Neural cell (in vitro differentiated cells): ENCODE results near the gene AHI1. TPM values are rescaled to one million over a fixed set of nuclear protein-coding genes. Genes with fewer than 3 reads are reported as not detected.

ENCODE experiments used
- H2AFZ ChIP-seq: fragments of 200-600, 300-800 bp; sonication (generic), shearing (Covaris generic); 2 replicates; pipeline ENCODE4 v1.6.0; 2014; ENCODE audit warnings: low read depth, mild to moderate bottlenecking, antibody characterized with exemption, low read length, moderate library complexity
- H3F3A ChIP-seq: fragments of 200-600 bp; shearing (Covaris generic); 2 replicates; pipeline ENCODE4 v1.6.1; 2016; ENCODE audit warnings: mild to moderate bottlenecking, moderate library complexity, mixed read lengths, antibody characterized with exemption, low read length; ENCODE audit not compliant: insufficient read depth, poor library complexity, severe bottlenecking
- H3K27ac ChIP-seq: fragments of 200-600, 300-800 bp; sonication (generic), shearing (Covaris generic); 2 replicates; pipeline ENCODE4 v1.5.1; 2014; ENCODE audit warnings: mild to moderate bottlenecking, low read length, moderate library complexity
- H3K27me3 ChIP-seq: fragments of 300-800, 200-600 bp; sonication (generic), shearing (Covaris generic); 2 replicates; pipeline ENCODE4 v1.6.0; 2014; ENCODE audit warnings: mild to moderate bottlenecking, low read depth, low read length, moderate library complexity; ENCODE audit not compliant: insufficient read depth
- H3K36me3 ChIP-seq: fragments of 300-800, 200-600 bp; sonication (generic), shearing (Covaris generic); 2 replicates; pipeline ENCODE4 v1.5.1; 2014; ENCODE audit warnings: mild to moderate bottlenecking, antibody characterized with exemption, low read length, moderate library complexity; ENCODE audit not compliant: insufficient read depth
- H3K4me2 ChIP-seq: fragments of 300-800, 200-600 bp; sonication (generic), shearing (Covaris generic); 2 replicates; pipeline ENCODE4 v1.6.0; 2014; ENCODE audit warnings: mild to moderate bottlenecking, low read length
- H3K4me3 ChIP-seq: fragments of 300-800, 200-600 bp; sonication (generic), shearing (Covaris generic); 2 replicates; pipeline ENCODE4 v1.5.1; 2014; ENCODE audit warnings: mild to moderate bottlenecking, low read length, moderate library complexity
- H3K79me2 ChIP-seq: fragments of 200-600 bp; shearing (Covaris generic); replicated peaks from 2 replicates; pipeline ENCODE4 v1.6.0; 2014; ENCODE audit warnings: mild to moderate bottlenecking, low read length, moderate library complexity; ENCODE audit not compliant: insufficient read depth
- H3K9ac ChIP-seq: fragments of 300-800, 200-600 bp; sonication (generic), shearing (Covaris generic); 2 replicates; pipeline ENCODE4 v1.6.1; 2016; ENCODE audit warnings: mild to moderate bottlenecking, low read length, mixed read lengths
- H3K9me2 ChIP-seq: fragments of 200-600 bp; shearing (Covaris generic); 2 replicates; pipeline ENCODE4 v1.6.1; 2016; ENCODE audit warnings: mild to moderate bottlenecking, low read length, mixed read lengths; ENCODE audit not compliant: insufficient read depth
- H3K9me3 ChIP-seq: fragments of 200-600, 300-800 bp; sonication (generic), shearing (Covaris generic); 2 replicates; pipeline ENCODE4 v1.6.1; 2016; ENCODE audit warnings: mild to moderate bottlenecking, mixed run types, low read length, moderate library complexity, mixed read lengths
- H4K20me1 ChIP-seq: fragments of 200-600 bp; shearing (Covaris generic); 2 replicates; pipeline ENCODE4 v1.6.1; 2016; ENCODE audit warnings: mild to moderate bottlenecking, mixed run types; ENCODE audit not compliant: insufficient read depth
- CTCF ChIP-seq: fragments of 450-650 bp; IDR thresholded peaks from 2 replicates; pipeline ENCODE4 v1.5.1; 2014; ENCODE audit warnings: antibody characterized with exemption, mild to moderate bottlenecking, moderate library complexity; ENCODE audit not compliant: poor library complexity, severe bottlenecking
- EP300 ChIP-seq: fragments of 450-650 bp; conservative IDR thresholded peaks from 2 replicates; pipeline ENCODE4 v1.6.1; 2014; ENCODE audit warnings: antibody characterized with exemption, mild to moderate bottlenecking, moderate library complexity; ENCODE audit not compliant: poor library complexity, severe bottlenecking
- EZH2 ChIP-seq: fragments of 200-600, 300-800 bp; shearing (Covaris generic), sonication (generic); IDR thresholded peaks from 2 replicates; pipeline ENCODE4 v1.6.1; 2014; ENCODE audit warnings: antibody characterized with exemption, low read length, borderline replicate concordance, mild to moderate bottlenecking; ENCODE audit not compliant: insufficient read depth, poor library complexity, severe bottlenecking
- MXI1 ChIP-seq: fragments of 450-650 bp; conservative IDR thresholded peaks from 2 replicates; pipeline ENCODE4 v1.6.1; 2014; ENCODE audit warnings: antibody characterized with exemption, mild to moderate bottlenecking; ENCODE audit not compliant: poor library complexity, severe bottlenecking
- POLR2AphosphoS5 ChIP-seq: IDR thresholded peaks from 2 replicates; pipeline ENCODE4 v1.6.1; 2012
- RAD21 ChIP-seq: fragments of 450-650 bp; conservative IDR thresholded peaks from 2 replicates; pipeline ENCODE4 v1.6.1; 2014; ENCODE audit warnings: antibody characterized with exemption, mild to moderate bottlenecking, moderate library complexity
- REST ChIP-seq: IDR thresholded peaks from 2 replicates; pipeline ENCODE4 v1.6.1; 2012; ENCODE audit warnings: borderline replicate concordance
- SMC3 ChIP-seq: fragments of 450-650 bp; conservative IDR thresholded peaks from 2 replicates; pipeline ENCODE4 v1.6.1; 2014; ENCODE audit warnings: antibody characterized with exemption, mild to moderate bottlenecking, moderate library complexity; ENCODE audit not compliant: poor library complexity
- TAF1 ChIP-seq: IDR thresholded peaks from 2 replicates; pipeline ENCODE4 v1.6.1; 2012; ENCODE audit warnings: low read depth
- polyA plus RNA-seq: library from polyadenylated mRNA; depleted of rRNA; stranded (reverse); fragments of >200 nt; gene quantifications from 2 replicates; pipeline ENCODE4 v1.2.3, GENCODE V29; 2014

The AHI1 gene
- polyA plus RNA-seq, 1 donor from 2014 or later: 58.2 TPM

GRCh38 chr6:135251498-135252441 is 245.8 kb downstream of the AHI1 start:
- no peak overlapping the region for H3K9ac ChIP-seq
- no peak overlapping the region for H3K27ac ChIP-seq
- no peaks in the 10 kb centered on the region for H3K36me3 ChIP-seq
- no peaks in the 10 kb centered on the region for H3K27me3 ChIP-seq
- H3K9me3 ChIP-seq: no peaks in the 10 kb centered on the region
- H3K4me2 ChIP-seq: no peak overlapping the region
- H3K79me2 ChIP-seq: no peaks in the 10 kb centered on the region
- H3K9me2 ChIP-seq: no peaks in the 10 kb centered on the region
- no peaks in the 10 kb centered on the region for H3F3A ChIP-seq
- TF ChIP-seq RAD21 (no peak), TAF1 (no peak), EZH2 (no peak), MXI1 (no peak), SMC3 (no peak), EP300 (no peak), REST (no peak), POLR2AphosphoS5 (no peak), CTCF (no peak)
- H3K4me3 ChIP-seq: no peak overlapping the region
- H4K20me1 ChIP-seq: no peaks in the 10 kb centered on the region
- no peak overlapping the region for H2AFZ ChIP-seq

- H3F3A ChIP-seq: no peaks in the 10 kb centered on the region
- no peaks in the 10 kb centered on the region for H3K9me3 ChIP-seq
- no peak overlapping the region for H3K9ac ChIP-seq
- no peaks in the 10 kb centered on the region for H3K27me3 ChIP-seq
- no peak for TF ChIP-seq REST
- TF ChIP-seq POLR2AphosphoS5: no peak
- TF ChIP-seq EZH2: no peak
- no peak for TF ChIP-seq TAF1
- TF ChIP-seq SMC3: no peak
- TF ChIP-seq RAD21: no peak
- H3K9me2 ChIP-seq: no peaks in the 10 kb centered on the region
- no peak overlapping the region for H3K4me3 ChIP-seq
- H3K36me3 ChIP-seq: no peaks in the 10 kb centered on the region
- H3K4me2 ChIP-seq: no peak overlapping the region
- no peak overlapping the region for H3K27ac ChIP-seq
- H4K20me1 ChIP-seq: no peaks in the 10 kb centered on the region
- no peak overlapping the region for H2AFZ ChIP-seq
- H3K79me2 ChIP-seq: no peaks in the 10 kb centered on the region
These were observed 246.6 kb downstream of the AHI1 start for GRCh38 chr6:135250751-135251497.
